ENCODE measurements around the gene ADAMTSL5. TPM values are rescaled to one million over a fixed set of nuclear protein-coding genes. Genes with fewer than 3 reads are reported as not detected.

ADAMTSL5 gene
- total and polyA plus RNA-seq, 2 of the 13 experiments (the other 11 are each of a cell fraction or from before 2014, with no cell fraction given), result 0.60 to 2.7 TPM

DNA sequence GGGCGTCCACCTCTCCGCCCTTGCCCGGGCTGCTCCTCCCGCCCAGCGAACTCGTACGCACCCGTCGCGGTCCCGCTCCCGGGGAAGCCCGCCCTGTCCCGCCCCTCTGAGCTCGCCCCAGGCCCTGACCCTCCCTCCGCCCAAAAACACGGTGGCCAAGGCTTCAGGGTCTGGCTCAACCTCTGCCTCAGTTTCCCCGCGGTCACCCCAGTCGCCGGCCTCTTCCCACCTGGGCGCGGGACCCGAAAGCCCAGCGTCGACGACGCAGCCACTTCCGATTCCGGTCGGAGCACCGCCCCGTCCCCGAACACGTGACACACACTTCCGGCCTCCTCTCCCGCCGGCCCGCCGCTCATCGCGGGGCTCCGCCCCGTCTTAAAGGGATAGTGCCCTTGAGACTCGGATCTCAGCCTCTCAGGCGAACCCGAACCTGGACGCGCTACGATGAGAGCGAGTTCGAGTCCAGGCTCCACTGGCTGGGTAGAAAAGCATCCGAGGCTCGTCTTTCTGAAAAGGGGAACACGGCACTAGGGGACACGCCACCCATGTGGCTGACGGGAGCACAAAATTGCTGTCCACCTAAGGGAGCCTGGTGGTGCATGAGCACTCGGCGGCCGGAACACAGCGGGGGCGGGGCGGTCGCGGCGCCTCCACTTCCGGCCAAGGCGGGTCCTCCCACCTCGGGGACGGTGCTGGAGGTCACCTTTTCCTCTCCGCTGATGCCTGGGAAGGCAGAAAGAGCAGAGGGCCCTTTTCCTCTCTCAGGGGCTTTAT lies 33.7 kb downstream of the ADAMTSL5 start, which contains the start of gene C19orf25 (continued):
- TF ChIP-seq, protein P1, sequence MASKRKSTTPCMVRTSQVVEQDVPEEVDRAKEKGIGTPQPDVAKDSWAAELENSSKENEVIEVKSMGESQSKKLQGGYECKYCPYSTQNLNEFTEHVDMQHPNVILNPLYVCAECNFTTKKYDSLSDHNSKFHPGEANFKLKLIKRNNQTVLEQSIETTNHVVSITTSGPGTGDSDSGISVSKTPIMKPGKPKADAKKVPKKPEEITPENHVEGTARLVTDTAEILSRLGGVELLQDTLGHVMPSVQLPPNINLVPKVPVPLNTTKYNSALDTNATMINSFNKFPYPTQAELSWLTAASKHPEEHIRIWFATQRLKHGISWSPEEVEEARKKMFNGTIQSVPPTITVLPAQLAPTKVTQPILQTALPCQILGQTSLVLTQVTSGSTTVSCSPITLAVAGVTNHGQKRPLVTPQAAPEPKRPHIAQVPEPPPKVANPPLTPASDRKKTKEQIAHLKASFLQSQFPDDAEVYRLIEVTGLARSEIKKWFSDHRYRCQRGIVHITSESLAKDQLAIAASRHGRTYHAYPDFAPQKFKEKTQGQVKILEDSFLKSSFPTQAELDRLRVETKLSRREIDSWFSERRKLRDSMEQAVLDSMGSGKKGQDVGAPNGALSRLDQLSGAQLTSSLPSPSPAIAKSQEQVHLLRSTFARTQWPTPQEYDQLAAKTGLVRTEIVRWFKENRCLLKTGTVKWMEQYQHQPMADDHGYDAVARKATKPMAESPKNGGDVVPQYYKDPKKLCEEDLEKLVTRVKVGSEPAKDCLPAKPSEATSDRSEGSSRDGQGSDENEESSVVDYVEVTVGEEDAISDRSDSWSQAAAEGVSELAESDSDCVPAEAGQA (IDR thresholded peaks at IDR 0.05; ENCODE audit: low read depth), result peak; percentile 55; the same call in 1 of the 2 replicates
- TF ChIP-seq, protein P1 (CRISPR knock-in tag; IDR thresholded peaks at IDR 0.05; ENCODE audit: borderline replicate concordance), result no peak
- TF ChIP-seq, protein P2, sequence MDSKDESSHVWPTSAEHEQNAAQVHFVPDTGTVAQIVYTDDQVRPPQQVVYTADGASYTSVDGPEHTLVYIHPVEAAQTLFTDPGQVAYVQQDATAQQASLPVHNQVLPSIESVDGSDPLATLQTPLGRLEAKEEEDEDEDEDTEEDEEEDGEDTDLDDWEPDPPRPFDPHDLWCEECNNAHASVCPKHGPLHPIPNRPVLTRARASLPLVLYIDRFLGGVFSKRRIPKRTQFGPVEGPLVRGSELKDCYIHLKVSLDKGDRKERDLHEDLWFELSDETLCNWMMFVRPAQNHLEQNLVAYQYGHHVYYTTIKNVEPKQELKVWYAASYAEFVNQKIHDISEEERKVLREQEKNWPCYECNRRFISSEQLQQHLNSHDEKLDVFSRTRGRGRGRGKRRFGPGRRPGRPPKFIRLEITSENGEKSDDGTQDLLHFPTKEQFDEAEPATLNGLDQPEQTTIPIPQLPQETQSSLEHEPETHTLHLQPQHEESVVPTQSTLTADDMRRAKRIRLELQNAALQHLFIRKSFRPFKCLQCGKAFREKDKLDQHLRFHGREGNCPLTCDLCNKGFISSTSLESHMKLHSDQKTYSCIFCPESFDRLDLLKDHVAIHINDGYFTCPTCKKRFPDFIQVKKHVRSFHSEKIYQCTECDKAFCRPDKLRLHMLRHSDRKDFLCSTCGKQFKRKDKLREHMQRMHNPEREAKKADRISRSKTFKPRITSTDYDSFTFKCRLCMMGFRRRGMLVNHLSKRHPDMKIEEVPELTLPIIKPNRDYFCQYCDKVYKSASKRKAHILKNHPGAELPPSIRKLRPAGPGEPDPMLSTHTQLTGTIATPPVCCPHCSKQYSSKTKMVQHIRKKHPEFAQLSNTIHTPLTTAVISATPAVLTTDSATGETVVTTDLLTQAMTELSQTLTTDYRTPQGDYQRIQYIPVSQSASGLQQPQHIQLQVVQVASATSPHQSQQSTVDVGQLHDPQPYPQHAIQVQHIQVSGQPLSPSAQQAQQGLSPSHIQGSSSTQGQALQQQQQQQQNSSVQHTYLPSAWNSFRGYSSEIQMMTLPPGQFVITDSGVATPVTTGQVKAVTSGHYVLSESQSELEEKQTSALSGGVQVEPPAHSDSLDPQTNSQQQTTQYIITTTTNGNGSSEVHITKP (CRISPR knock-in tag; IDR thresholded peaks at IDR 0.05; ENCODE audit: low read depth), result 0 out of 2 replicates have a peak, but pooled peaks have one; percentile 36
- TF ChIP-seq REL (CRISPR knock-in tag; conservative IDR thresholded peaks at IDR 0.05) (peak; percentile 55; the same call in 1 of the 2 replicates), ZNF83 (CRISPR knock-in tag; IDR thresholded peaks at IDR 0.05; ENCODE audit: borderline replicate concordance) (0 out of 2 replicates have a peak, but pooled peaks have one; percentile 36), ZNF232 (CRISPR knock-in tag; IDR thresholded peaks at IDR 0.05; ENCODE audit: borderline replicate concordance) (no peak)
- TF ChIP-seq, protein P3, sequence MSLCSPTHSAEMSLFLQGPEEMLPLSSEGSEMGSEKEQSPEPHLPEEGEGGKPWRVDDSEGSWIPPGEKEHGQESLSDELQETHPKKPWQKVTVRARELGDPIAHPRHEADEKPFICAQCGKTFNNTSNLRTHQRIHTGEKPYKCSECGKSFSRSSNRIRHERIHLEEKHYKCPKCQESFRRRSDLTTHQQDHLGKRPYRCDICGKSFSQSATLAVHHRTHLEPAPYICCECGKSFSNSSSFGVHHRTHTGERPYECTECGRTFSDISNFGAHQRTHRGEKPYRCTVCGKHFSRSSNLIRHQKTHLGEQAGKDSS (CRISPR knock-in tag; IDR thresholded peaks at IDR 0.05; ENCODE audit: borderline replicate concordance, low read depth), result peak; percentile 25; the same call in 1 of the 2 replicates
- TF ChIP-seq, protein P4, sequence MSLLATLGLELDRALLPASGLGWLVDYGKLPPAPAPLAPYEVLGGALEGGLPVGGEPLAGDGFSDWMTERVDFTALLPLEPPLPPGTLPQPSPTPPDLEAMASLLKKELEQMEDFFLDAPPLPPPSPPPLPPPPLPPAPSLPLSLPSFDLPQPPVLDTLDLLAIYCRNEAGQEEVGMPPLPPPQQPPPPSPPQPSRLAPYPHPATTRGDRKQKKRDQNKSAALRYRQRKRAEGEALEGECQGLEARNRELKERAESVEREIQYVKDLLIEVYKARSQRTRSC (CRISPR knock-in tag; IDR thresholded peaks at IDR 0.05; ENCODE audit: low read depth), result no peak
- TF ChIP-seq, protein P5, sequence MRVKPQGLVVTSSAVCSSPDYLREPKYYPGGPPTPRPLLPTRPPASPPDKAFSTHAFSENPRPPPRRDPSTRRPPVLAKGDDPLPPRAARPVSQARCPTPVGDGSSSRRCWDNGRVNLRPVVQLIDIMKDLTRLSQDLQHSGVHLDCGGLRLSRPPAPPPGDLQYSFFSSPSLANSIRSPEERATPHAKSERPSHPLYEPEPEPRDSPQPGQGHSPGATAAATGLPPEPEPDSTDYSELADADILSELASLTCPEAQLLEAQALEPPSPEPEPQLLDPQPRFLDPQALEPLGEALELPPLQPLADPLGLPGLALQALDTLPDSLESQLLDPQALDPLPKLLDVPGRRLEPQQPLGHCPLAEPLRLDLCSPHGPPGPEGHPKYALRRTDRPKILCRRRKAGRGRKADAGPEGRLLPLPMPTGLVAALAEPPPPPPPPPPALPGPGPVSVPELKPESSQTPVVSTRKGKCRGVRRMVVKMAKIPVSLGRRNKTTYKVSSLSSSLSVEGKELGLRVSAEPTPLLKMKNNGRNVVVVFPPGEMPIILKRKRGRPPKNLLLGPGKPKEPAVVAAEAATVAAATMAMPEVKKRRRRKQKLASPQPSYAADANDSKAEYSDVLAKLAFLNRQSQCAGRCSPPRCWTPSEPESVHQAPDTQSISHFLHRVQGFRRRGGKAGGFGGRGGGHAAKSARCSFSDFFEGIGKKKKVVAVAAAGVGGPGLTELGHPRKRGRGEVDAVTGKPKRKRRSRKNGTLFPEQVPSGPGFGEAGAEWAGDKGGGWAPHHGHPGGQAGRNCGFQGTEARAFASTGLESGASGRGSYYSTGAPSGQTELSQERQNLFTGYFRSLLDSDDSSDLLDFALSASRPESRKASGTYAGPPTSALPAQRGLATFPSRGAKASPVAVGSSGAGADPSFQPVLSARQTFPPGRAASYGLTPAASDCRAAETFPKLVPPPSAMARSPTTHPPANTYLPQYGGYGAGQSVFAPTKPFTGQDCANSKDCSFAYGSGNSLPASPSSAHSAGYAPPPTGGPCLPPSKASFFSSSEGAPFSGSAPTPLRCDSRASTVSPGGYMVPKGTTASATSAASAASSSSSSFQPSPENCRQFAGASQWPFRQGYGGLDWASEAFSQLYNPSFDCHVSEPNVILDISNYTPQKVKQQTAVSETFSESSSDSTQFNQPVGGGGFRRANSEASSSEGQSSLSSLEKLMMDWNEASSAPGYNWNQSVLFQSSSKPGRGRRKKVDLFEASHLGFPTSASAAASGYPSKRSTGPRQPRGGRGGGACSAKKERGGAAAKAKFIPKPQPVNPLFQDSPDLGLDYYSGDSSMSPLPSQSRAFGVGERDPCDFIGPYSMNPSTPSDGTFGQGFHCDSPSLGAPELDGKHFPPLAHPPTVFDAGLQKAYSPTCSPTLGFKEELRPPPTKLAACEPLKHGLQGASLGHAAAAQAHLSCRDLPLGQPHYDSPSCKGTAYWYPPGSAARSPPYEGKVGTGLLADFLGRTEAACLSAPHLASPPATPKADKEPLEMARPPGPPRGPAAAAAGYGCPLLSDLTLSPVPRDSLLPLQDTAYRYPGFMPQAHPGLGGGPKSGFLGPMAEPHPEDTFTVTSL (CRISPR knock-in tag; IDR thresholded peaks at IDR 0.05; ENCODE audit: borderline replicate concordance), result peak; percentile 64

All from HepG2 (cell line).